Left ventricle myocardium inferior (tissue), 1 donor: ENCODE results near the gene NECAB2. TPM values are rescaled to one million over a fixed set of nuclear protein-coding genes. Genes with fewer than 3 reads are reported as not detected.

Source experiments
- DNase-seq: peaks from one replicate; pipeline ENCODE4 v3.0.0-alpha.2; 2020
- H3K27ac ChIP-seq: fragments of 200-600 bp; replicated peaks from 2 replicates; pipeline ENCODE4 v1.8.0; 2021
- H3K27me3 ChIP-seq: fragments of 200-600 bp; 2 replicates; pipeline ENCODE4 v1.8.0; 2021; ENCODE audit warnings: low read depth
- H3K36me3 ChIP-seq: fragments of 200-600 bp; 2 replicates; pipeline ENCODE4 v1.8.0; 2021
- H3K4me1 ChIP-seq: fragments of 200-600 bp; 2 replicates; pipeline ENCODE4 v1.8.0; 2021
- H3K4me3 ChIP-seq: fragments of 200-600 bp; 2 replicates; pipeline ENCODE4 v1.8.0; 2021; ENCODE audit warnings: mild to moderate bottlenecking, moderate library complexity
- H3K9me3 ChIP-seq: fragments of 200-600 bp; replicated peaks from 2 replicates; pipeline ENCODE4 v1.8.0; 2021
- CTCF ChIP-seq: fragments of 200-600 bp; IDR thresholded peaks from 2 replicates; pipeline ENCODE4 v1.8.0; 2021; ENCODE audit warnings: antibody characterized with exemption, mild to moderate bottlenecking, borderline replicate concordance
- intact Hi-C: fragments of 100-400 bp; cut with micrococcal nuclease; formaldehyde crosslinking; loops from one replicate; pipeline ENCODE4 v1.11.0; 2022
- total RNA-seq: library from RNA; stranded (reverse); fragmentation: NEBNext Ultra II Directional; extraction: Animal tissue kit (Norgen Biotek cat#: 25700); gene quantifications from one replicate; pipeline ENCODE4 v1.2.1, GENCODE V29; 2021
- donor health status: DM: no; HTN: yes; CAD: no; lungs with severe emphysema.

NECAB2 gene
- total RNA-seq, 1 donor from 2014 or later = 0.69 TPM

GRCh38 chr16:83951544-83951943, 16.5 kb upstream of the NECAB2 start:
- no peak for DNase-seq
- no peaks in the 10 kb centered on the region for H3K36me3 ChIP-seq
- intact Hi-C loops = loop anchor here (10.0 kb wide), 1 partner anchor 233 kb away; the partner anchor contains the start of gene TAF1C
- peaks cover 39% of the 10 kb centered on the region for H3K4me1 ChIP-seq
- no peaks in the 10 kb centered on the region for H3K9me3 ChIP-seq
- H3K27me3 ChIP-seq = no peaks in the 10 kb centered on the region
- TF ChIP-seq CTCF = no peak
- no peak overlapping the region for H3K27ac ChIP-seq
- H3K4me3 ChIP-seq = no peak overlapping the region

DNA sequence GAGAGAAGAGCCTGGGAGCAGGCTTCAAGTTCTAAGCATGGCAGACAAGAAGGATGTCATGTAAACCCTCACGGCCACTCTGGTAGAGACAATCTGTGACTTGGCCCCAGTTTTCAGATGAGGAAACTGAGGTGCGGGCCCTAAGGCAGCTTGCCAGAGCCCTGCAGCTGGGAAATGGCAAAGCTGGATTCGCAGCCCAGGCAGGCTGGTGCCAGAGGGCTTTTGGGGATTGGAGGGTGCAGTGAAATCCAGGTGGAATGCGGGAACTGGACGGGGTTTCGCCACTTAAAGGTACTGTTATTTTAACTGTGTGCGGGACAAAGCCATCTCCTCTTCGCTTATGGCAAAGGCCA, 15.5 kb upstream of the NECAB2 start:
- no peak for TF ChIP-seq CTCF
- Histone ChIP-seq H3K4me3 (peak overlapping the region; percentile 83), H3K9me3 (no peaks in the 10 kb centered on the region), H3K27ac (peak overlapping the region; percentile 99), H3K27me3 (no peaks in the 10 kb centered on the region), H3K36me3 (no peaks in the 10 kb centered on the region), H3K4me1 (peaks cover 39% of the 10 kb centered on the region)
- no peak for DNase-seq
- intact Hi-C loops = loop anchor here (10.0 kb wide), 1 partner anchor 232 kb away; the partner anchor contains the start of gene TAF1C

- Histone ChIP-seq H3K27me3 (no peaks in the 10 kb centered on the region), H3K9me3 (no peaks in the 10 kb centered on the region), H3K27ac (peak within 1 kb of the TSS; percentile 99), H3K4me1 (peaks cover 39% of the 10 kb centered on the region), H3K4me3 (peak within 1 kb of the TSS; percentile 83), H3K36me3 (no peaks in the 10 kb centered on the region)
- no peak for TF ChIP-seq CTCF
- intact Hi-C loops = loop anchor here (10.0 kb wide), 1 partner anchor 232 kb away; the partner anchor contains the start of gene TAF1C
- DNase-seq = peak; percentile 94
Observed at GRCh38 chr16:83952940-83953795, 14.9 kb upstream of the NECAB2 start, which contains the start of gene OSGIN1. OSGIN1 (plus strand) TSS chr16:83953240; CDS start chr16:83957672, 4,432 bp downstream.

DNA sequence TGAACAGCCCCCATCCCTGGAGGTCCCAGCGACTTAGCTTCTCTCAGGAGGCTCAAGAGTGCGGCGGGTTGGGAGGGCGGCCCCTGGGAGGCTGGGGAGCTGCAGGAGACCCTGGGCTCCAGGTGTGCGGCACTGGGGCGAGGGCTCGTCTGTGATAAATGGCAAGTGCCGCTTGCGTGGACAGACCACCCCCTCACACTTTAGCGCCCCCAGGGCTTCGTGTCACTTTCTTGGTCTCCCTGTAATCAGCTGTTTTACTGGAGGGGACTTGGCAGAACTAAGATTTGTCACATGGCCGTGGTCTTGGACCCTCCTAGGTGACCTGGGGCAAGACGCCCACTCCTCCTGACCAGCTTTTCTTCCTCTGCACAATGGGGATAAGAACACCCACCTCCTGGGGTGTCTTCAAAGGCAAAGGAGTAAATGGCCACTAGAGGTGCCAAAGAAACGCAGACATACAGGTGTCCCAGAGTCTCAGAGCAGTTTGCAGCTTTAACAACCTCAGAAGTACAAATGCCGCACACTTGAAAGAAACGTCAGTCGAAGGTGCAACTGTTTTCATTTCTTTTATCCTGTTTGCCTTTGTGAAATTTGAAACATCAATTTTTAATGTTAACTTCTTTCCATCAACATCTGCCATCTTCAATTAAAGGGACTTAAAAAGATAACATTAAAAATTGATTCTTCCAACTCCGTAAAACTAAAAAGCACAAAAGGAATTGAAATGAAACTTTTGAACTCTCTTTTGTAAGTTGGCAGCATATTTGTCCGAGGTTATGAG, 14.1 kb upstream of the NECAB2 start:
- peak; percentile 46 for TF ChIP-seq CTCF
- intact Hi-C loops = loop anchor here (10.0 kb wide), 1 partner anchor 231 kb away; the partner anchor contains the start of gene TAF1C
- Histone ChIP-seq H3K4me3 (peak overlapping the region; percentile 83), H3K9me3 (no peaks in the 10 kb centered on the region), H3K27ac (peak overlapping the region; percentile 99), H3K4me1 (peaks cover 47% of the 10 kb centered on the region), H3K27me3 (no peaks in the 10 kb centered on the region), H3K36me3 (no peaks in the 10 kb centered on the region)
- DNase-seq = no peak

GRCh38 chr16:83954577-83955016, 13.4 kb upstream of the NECAB2 start:
- H3K36me3 ChIP-seq = peaks cover 5% of the 10 kb centered on the region
- no peaks in the 10 kb centered on the region for H3K27me3 ChIP-seq
- peak overlapping the region; percentile 99 for H3K27ac ChIP-seq
- DNase-seq = peak; percentile 41
- H3K4me3 ChIP-seq = peak overlapping the region; percentile 83
- intact Hi-C loops = loop anchor here (10.0 kb wide), 1 partner anchor 230 kb away; the partner anchor contains the start of gene TAF1C
- H3K9me3 ChIP-seq = no peaks in the 10 kb centered on the region
- no peak for TF ChIP-seq CTCF
- peaks cover 53% of the 10 kb centered on the region for H3K4me1 ChIP-seq
